ENCODE data around the gene MAP2K6.

- no peak for TF ChIP-seq EP300 (IDR thresholded peaks at IDR 0.05)
- no peak for TF ChIP-seq POLR2A (IDR thresholded peaks at IDR 0.05)
Measured at GRCh38 chr17:69593351-69593715, 178.8 kb downstream of the MAP2K6 start.
